Stomach smooth muscle (tissue), 2 donors: ENCODE data around the gene GRAMD2A.

Experiments used
- H3K27ac ChIP-seq: one replicate; pipeline ENCODE4 v1.7.0; 2013; ENCODE audit warnings: mild to moderate bottlenecking, low read length, inconsistent platforms
- H3K27me3 ChIP-seq, 2 donors: one replicate each; pipeline ENCODE4 v1.7.0; 2013; ENCODE audit warnings: low read length in 2 of 2; ENCODE audit not compliant: insufficient read depth in 2 of 2, control insufficient read depth in 1 of 2
- H3K36me3 ChIP-seq, 2 donors: one replicate each; pipeline ENCODE4 v1.7.0; 2013; ENCODE audit warnings: low read length in 2 of 2; ENCODE audit not compliant: control insufficient read depth in 2 of 2, insufficient read depth in 2 of 2
- H3K4me1 ChIP-seq: one replicate; pipeline ENCODE4 v1.7.0; 2013; ENCODE audit warnings: low read length; ENCODE audit not compliant: control insufficient read depth, insufficient read depth
- H3K4me3 ChIP-seq, 2 donors: one replicate each; pipeline ENCODE4 v1.7.0; 2013; ENCODE audit warnings: low read length in 2 of 2
- H3K9ac ChIP-seq, 2 donors: one replicate each; pipeline ENCODE4 v1.7.0; 2013; ENCODE audit warnings: low read length in 2 of 2, mild to moderate bottlenecking in 1 of 2
- H3K9me3 ChIP-seq, 2 donors: one replicate each; pipeline ENCODE4 v1.7.0; 2013; ENCODE audit warnings: low read length in 2 of 2; ENCODE audit not compliant: control insufficient read depth in 2 of 2
- donor health status: healthy.
- donor health status: Pancreatic carcinoma.

Gene GRAMD2A

DNA sequence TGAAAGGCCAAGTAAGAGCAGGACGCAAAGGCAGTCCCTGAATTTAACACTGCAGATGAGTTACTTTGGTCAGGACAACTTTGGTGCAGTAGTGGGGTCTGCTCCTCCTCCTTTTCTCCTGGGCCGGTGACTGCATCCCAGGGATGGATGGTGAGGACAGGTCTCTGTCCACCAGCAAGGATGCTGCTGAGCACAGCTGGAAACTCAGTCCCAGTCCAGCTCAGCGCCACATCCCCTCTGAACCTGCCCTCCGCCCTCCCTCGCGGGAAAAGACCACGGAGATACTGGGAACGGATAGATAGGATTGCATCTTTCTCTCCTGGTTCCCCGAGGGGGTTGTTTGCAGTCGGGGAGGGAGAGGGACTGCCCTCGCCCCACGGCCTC lies 13.8 kb downstream of the GRAMD2A start:
- Histone ChIP-seq H3K4me3 (peak overlapping the region; percentile 43 to 54), H3K27ac (no peak overlapping the region)

DNA sequence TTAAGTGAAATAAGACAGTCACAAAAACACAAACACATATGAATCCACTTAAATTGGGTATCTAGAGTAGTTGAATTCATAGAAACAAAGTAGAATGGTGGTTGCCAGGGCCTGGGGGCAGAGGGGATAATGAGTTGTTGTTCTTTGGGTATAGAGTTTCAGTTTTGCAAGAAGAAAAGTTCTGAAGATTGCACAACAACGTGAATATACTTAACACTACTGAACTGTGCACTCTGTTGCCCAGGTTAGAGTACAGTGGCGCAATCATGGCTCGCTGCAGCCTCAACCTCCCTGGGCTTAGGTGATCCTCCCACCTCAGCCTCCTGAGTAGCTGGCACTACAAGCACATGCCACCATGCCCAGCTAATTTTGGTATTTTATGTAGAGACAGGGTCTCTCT lies 14.9 kb downstream of the GRAMD2A start:
- H3K4me1 ChIP-seq = peaks cover 19% of the 10 kb centered on the region
- H3K4me3 ChIP-seq = no peak overlapping the region
- peaks cover 24 to 25% of the 10 kb centered on the region in 2 donors for H3K27me3 ChIP-seq
- no peak overlapping the region for H3K9ac ChIP-seq
- no peaks in the 10 kb centered on the region for H3K36me3 ChIP-seq
- H3K27ac ChIP-seq = no peak overlapping the region
- H3K9me3 ChIP-seq = no peaks in the 10 kb centered on the region

More for the DNA sequence above, 13.8 kb downstream of the GRAMD2A start:
- Histone ChIP-seq H3K27me3 (peaks cover 22 to 24% of the 10 kb centered on the region in 2 donors), H3K9me3 (no peaks in the 10 kb centered on the region), H3K9ac (no peak overlapping the region), H3K36me3 (no peaks in the 10 kb centered on the region), H3K4me1 (peaks cover 19% of the 10 kb centered on the region)

DNA sequence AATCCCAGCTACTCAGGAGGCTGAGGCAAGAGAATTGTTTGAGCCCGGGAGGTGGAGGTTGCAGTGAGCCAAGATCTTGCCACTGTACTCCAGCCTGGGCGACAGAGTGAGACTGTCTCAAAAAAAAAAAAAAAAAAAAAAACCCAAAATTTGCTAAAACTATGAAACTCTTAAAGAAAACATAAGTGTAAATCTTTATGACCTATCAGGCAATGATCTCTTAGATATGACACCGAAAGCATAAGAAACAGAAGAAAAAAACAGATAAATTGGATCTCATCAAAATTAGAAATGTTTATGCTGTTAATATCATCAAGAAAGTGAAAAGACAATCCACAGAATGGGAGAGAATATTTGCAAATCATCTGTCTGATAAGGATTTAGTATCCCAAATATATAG lies 15.3 kb downstream of the GRAMD2A start:
- no peak overlapping the region for H3K9ac ChIP-seq
- H3K27ac ChIP-seq = no peak overlapping the region
- peaks cover 19% of the 10 kb centered on the region for H3K4me1 ChIP-seq
- no peaks in the 10 kb centered on the region for H3K36me3 ChIP-seq
- peaks cover 24 to 25% of the 10 kb centered on the region in 2 donors for H3K27me3 ChIP-seq
- H3K9me3 ChIP-seq = no peaks in the 10 kb centered on the region
- no peak overlapping the region for H3K4me3 ChIP-seq

DNA sequence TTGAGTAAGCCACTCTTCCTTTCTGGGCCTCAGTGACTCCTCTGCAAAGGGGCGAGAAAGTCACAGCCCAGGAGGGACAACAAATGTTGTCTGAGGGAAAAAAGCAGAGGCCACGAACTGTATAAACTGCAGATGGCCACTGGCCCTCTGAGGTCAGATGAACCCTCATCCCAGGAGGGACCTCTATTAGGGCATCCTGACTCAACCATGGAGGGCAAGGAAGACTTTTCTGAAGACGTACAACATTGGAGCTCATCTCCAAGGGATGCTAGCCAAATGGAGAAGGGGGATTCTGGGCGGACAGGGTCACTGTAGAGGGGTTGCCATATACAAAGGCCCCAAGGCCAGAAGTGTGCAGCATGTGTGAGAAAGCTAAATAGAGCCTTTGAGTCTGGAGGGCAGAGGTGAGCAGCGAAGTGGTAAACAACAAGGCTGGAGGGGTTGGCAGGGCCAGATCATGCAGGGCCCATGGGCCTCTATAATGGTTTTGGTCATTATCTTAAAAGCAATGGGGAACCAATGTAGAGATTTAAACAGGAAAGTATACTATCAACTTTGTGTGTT lies 16.7 kb downstream of the GRAMD2A start:
- Histone ChIP-seq H3K36me3 (no peaks in the 10 kb centered on the region), H3K27ac (no peak overlapping the region), H3K27me3 (peaks cover 24 to 25% of the 10 kb centered on the region in 2 donors), H3K9ac (no peak overlapping the region), H3K9me3 (no peaks in the 10 kb centered on the region), H3K4me1 (peaks cover 19% of the 10 kb centered on the region), H3K4me3 (no peak overlapping the region)

DNA sequence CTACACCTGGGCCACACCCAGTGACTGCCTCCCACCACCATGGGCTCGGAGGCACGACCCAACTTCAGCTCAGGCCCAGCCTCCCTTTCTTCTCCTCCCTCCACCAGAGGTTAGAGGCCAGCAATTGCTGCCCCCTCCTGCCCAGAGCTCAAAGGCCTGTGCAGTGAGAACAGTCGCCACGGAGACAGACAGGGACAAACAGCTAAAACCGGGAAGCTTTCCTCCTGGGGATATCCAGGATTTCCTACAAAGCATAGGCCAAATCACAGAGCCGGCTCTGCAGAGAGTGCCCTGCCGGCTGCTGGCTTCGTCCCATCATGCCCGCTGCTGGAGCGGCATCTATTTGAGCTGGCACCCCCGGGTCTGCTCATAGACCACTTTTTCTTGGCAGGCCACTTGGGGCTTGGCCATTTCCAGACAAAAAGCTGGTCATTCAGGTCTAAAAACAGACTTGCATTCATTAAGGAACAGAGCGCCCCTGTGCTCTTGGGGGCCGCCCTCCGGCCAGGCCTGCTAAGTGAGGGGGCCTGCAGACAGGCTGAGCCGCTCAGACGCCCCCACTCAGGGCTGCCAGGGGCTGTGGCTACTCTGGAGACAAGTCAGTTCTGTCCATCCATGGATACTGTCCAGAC lies 17.5 kb downstream of the GRAMD2A start:
- H3K9ac ChIP-seq = no peak overlapping the region
- H3K27ac ChIP-seq = no peak overlapping the region
- H3K36me3 ChIP-seq = no peaks in the 10 kb centered on the region
- H3K4me3 ChIP-seq = no peak overlapping the region
- H3K27me3 ChIP-seq = peaks cover 24 to 25% of the 10 kb centered on the region in 2 donors
- H3K4me1 ChIP-seq = peaks cover 19% of the 10 kb centered on the region
- H3K9me3 ChIP-seq = no peaks in the 10 kb centered on the region

DNA sequence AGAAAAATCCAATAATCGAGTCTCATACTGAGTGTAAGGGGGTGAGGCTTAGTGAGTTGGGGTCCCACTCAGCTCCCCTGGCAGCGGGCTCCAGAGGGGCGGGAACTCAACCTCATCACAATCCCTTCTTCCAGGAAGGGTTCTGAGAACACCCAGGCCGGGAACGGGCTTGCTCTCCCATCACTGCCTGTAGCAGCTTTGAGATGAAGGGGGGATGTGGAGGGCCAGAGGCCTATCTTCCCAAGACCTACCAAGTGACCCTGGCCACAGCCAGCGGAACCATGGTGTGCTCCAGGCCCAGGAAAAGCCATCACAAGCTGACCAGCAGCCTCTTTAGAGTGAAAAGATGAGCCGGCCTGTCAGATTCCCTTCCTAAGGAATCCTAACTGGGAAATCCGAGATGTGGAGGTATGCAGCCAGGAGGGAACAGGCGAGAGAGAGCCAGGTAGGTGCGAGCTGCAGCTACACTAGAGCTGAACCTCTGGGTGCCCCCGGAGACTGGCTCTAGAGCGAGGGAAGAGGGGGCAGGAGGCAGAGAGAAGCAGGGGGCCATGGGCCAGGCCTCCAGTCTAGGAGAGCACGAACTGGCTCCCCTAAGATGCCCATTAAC lies 18.5 kb downstream of the GRAMD2A start:
- Histone ChIP-seq H3K27ac (no peak overlapping the region), H3K36me3 (no peaks in the 10 kb centered on the region), H3K4me3 (no peak overlapping the region), H3K9ac (no peak overlapping the region), H3K9me3 (no peaks in the 10 kb centered on the region), H3K27me3 (peaks cover 18 to 23% of the 10 kb centered on the region in 2 donors), H3K4me1 (peaks cover 14% of the 10 kb centered on the region)

DNA sequence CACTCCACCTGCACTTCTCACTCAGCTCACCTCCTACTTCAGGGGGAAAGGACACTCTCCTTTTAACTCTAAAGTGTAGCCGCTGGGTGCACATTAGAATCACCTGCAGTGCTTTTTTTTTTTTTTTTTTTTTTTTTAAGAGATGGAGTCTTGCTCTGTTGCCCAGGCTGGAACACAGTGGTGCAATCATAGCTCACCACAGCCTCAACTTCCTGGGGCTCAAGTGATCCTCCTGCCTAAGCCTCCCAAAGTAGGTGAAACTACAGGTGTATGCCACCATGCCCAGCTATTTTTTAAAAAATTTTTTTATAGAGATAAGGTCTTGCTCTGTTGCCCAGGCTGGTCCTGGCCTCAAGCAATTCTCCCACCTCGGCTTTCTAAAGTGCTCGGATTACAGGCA lies 20.8 kb downstream of the GRAMD2A start:
- Histone ChIP-seq H3K27me3 (peaks cover 8 to 15% of the 10 kb centered on the region in 2 donors), H3K4me3 (no peak overlapping the region), H3K9me3 (no peaks in the 10 kb centered on the region), H3K9ac (no peak overlapping the region), H3K36me3 (no peaks in the 10 kb centered on the region), H3K27ac (no peak overlapping the region), H3K4me1 (peaks cover 9% of the 10 kb centered on the region)

DNA sequence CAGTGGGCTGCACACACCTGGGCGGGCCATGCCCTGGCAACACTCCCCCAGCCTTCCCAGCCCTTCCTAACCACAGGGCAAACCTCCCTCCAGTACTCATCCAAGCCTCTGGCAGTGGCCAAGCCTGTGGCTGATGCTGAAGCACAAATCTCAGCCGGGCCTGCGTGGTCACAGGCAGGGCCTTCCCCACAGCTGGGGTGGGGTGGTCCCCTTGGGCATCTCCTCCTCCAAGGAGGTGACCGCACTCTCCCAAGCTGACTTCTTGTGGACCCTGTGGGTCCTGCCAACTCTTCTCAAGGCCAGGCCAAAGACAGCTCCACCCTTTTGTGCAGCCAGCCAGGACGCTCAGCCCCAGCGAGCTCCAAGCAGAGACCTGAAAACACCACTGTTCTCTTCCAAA lies 21.4 kb downstream of the GRAMD2A start:
- Histone ChIP-seq H3K9ac (no peak overlapping the region), H3K36me3 (no peaks in the 10 kb centered on the region), H3K4me3 (no peak overlapping the region), H3K27ac (no peak overlapping the region), H3K9me3 (no peaks in the 10 kb centered on the region), H3K27me3 (peaks cover 4 to 15% of the 10 kb centered on the region in 2 donors), H3K4me1 (peaks cover 9% of the 10 kb centered on the region)

DNA sequence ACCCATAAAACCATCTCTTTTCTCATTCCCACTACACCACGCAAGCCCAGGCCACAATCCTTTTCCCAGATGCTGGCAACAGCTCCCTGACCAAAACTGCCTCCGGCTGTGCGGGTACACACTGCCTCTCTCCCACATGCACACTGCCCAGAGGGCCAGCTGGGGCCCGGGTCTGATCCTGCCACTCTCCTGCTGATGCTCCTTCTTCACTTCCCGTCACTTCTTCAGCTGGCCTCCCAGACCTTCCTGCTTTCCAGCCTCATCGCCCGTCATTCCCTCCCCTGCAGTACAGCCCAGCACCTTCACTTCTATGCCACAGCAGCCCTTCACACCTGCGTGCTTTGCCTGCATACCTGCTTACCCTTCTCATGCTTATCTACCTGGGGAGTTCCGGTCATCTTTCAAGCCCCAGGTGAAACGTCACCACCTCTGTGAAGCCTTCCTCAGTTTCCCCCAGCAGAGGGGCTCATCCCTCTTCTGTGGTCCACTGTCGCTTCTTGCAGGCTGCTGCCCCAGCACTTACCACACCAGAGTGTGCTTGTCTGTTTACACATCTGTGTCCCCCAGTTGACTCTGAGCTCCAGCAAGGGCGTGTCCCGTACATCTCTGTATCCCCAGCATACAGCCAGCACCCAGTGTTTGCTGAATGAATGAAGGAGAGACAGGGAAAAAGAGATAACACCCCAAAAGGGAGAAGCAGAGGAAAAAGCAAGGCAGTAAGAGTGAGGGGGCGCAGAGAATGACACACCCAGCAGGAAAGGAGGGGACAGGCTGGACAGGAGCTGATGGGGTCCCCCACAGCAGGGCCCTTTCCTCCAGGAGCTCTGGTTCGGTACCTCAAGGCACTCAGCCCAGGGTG lies 22.2 kb downstream of the GRAMD2A start:
- Histone ChIP-seq H3K36me3 (no peaks in the 10 kb centered on the region), H3K9me3 (no peaks in the 10 kb centered on the region), H3K27ac (no peak overlapping the region), H3K9ac (no peak overlapping the region), H3K27me3 (peaks cover 4 to 9% of the 10 kb centered on the region in 2 donors), H3K4me3 (no peak overlapping the region), H3K4me1 (peaks cover 7% of the 10 kb centered on the region)

DNA sequence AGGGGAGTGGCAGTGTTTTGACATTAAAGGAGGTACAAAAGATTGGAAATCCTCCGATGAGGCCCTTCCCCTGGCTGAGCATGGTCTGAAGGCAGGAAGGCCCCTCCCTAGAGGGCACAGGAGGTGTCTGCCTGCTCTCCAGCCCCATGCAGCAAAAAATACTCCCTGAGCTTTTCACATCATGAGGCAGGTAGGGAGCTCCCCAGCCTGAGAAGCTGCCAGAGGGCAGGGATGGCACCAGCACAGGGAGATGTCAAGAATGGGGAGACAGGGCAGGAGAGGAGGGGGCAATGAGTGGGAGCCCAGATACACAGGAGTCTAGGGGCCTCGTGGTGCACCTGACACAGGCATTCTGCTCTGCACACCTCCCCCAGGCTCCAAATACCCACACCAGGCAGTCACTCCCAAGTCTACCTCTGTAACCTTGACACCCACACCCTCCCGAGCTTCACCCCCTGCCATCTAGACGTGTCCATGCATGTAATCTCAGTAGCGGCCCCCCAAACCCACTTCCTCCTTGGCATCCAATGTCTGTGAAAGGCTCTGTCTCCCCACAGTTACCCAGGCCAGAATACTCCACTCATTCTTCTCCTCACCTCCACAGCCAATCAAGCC lies 22.9 kb downstream of the GRAMD2A start:
- Histone ChIP-seq H3K36me3 (no peaks in the 10 kb centered on the region), H3K4me1 (peaks cover under 1% of the 10 kb centered on the region), H3K4me3 (no peak overlapping the region), H3K9me3 (no peaks in the 10 kb centered on the region), H3K27ac (no peak overlapping the region), H3K27me3 (peaks cover 2 to 6% of the 10 kb centered on the region in 2 donors), H3K9ac (no peak overlapping the region)
